Endothelial cell (in vitro differentiated cells): ENCODE measurements around the gene FCRL2. TPM values are rescaled to one million over a fixed set of nuclear protein-coding genes. Genes with fewer than 3 reads are reported as not detected.

Experiments
- DNase-seq: peaks from one replicate; pipeline ENCODE4 v3.0.0; 2021; ENCODE audit warnings: low spot score
- H3K27ac Mint-ChIP-seq: one replicate; pipeline ENCODE4 v1.8.0; 2021; ENCODE audit warnings: mixed read lengths, inconsistent platforms; ENCODE audit not compliant: unreplicated experiment
- H3K27me3 Mint-ChIP-seq: one replicate; pipeline ENCODE4 v1.8.0; 2021; ENCODE audit warnings: mild to moderate bottlenecking, moderate library complexity, mixed read lengths, inconsistent platforms; ENCODE audit not compliant: unreplicated experiment
- H3K36me3 Mint-ChIP-seq: one replicate; pipeline ENCODE4 v1.8.0; 2021; ENCODE audit warnings: mild to moderate bottlenecking, low read depth, mixed read lengths, inconsistent platforms; ENCODE audit not compliant: unreplicated experiment
- H3K4me1 Mint-ChIP-seq: one replicate; pipeline ENCODE4 v1.8.0; 2021; ENCODE audit warnings: mild to moderate bottlenecking, mixed read lengths, inconsistent platforms; ENCODE audit not compliant: unreplicated experiment
- H3K4me3 Mint-ChIP-seq: one replicate; pipeline ENCODE4 v1.8.0; 2021; ENCODE audit warnings: mild to moderate bottlenecking, mixed read lengths, inconsistent platforms; ENCODE audit not compliant: unreplicated experiment
- H3K9me3 Mint-ChIP-seq: one replicate; pipeline ENCODE4 v1.8.0; 2021; ENCODE audit warnings: mixed read lengths, inconsistent platforms; ENCODE audit not compliant: unreplicated experiment
- CTCF ChIP-seq: fragments of 200-600 bp; sonication (generic); IDR thresholded peaks from one replicate; pipeline ENCODE4 v1.5.0; 2021; ENCODE audit warnings: antibody characterized with exemption; ENCODE audit not compliant: unreplicated experiment
- total RNA-seq: library from RNA; stranded (reverse); fragmentation: NEBNext Ultra II Directional; extraction: Animal tissue kit (Norgen Biotek cat#: 25700); gene quantifications from one replicate; pipeline ENCODE4 v1.2.1, GENCODE V29; 2021; ENCODE audit not compliant: unreplicated experiment

Gene FCRL2
- total RNA-seq, 1 donor from 2014 or later: not detected

GRCh38 chr1:157784801-157785200 lies 7.9 kb upstream of the FCRL2 start:
- Mint-ChIP-seq H3K4me1 (no peaks in the 10 kb centered on the region), H3K36me3 (no peaks in the 10 kb centered on the region), H3K9me3 (no peaks in the 10 kb centered on the region), H3K4me3 (no peak overlapping the region), H3K27me3 (no peaks in the 10 kb centered on the region), H3K27ac (no peak overlapping the region)
- no peak for DNase-seq
- no peak for TF ChIP-seq CTCF

DNA sequence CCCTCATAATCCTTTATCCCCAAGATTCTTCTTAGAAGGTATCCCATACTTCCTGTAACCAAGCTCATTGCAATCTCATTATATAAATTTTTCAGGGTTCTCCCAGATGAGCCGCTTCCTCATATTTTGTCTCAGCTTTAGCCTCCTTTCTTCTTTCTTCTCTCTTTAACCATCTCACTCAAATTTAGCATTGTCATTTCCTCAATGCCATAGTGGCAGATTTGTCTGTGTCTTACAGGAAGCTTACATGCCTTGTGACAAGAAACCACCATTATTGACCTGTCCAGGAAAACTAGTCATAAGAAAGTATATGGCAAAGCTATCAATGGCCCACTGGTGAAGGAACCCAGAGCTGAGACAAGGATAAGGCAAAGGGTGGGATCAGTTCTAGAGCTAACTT lies 6.0 kb upstream of the FCRL2 start:
- no peak overlapping the region for H3K4me3 Mint-ChIP-seq
- no peaks in the 10 kb centered on the region for H3K36me3 Mint-ChIP-seq
- H3K27me3 Mint-ChIP-seq: no peaks in the 10 kb centered on the region

DNA sequence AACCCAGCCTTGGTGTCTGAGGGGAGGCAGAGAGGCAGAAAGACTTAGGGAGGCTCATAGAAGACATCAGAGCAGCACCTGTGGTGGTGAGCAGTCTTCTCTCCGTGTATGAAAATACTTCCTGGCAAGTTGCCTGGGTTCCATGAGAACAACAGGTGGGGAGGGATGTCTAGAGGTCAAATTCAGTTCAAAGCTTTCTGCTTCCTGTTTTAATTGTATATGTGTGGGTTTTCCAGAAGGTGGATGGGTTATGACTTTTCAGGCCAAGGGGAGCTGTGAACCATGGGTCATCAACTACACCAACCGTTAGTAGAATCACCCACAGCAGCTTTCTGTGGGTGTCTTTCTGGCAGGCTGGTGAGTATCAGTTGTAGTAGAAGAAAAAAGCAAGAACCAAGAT lies 4.1 kb upstream of the FCRL2 start:
- no peak for TF ChIP-seq CTCF
- Mint-ChIP-seq H3K9me3 (no peaks in the 10 kb centered on the region), H3K27me3 (no peaks in the 10 kb centered on the region), H3K27ac (no peak overlapping the region), H3K4me1 (no peaks in the 10 kb centered on the region), H3K36me3 (no peaks in the 10 kb centered on the region), H3K4me3 (no peak overlapping the region)
- no peak for DNase-seq

More for the DNA sequence above, 6.0 kb upstream of the FCRL2 start:
- H3K4me1 Mint-ChIP-seq: no peaks in the 10 kb centered on the region
- no peak for DNase-seq
- H3K27ac Mint-ChIP-seq: no peak overlapping the region
- TF ChIP-seq CTCF: no peak
- no peaks in the 10 kb centered on the region for H3K9me3 Mint-ChIP-seq

DNA sequence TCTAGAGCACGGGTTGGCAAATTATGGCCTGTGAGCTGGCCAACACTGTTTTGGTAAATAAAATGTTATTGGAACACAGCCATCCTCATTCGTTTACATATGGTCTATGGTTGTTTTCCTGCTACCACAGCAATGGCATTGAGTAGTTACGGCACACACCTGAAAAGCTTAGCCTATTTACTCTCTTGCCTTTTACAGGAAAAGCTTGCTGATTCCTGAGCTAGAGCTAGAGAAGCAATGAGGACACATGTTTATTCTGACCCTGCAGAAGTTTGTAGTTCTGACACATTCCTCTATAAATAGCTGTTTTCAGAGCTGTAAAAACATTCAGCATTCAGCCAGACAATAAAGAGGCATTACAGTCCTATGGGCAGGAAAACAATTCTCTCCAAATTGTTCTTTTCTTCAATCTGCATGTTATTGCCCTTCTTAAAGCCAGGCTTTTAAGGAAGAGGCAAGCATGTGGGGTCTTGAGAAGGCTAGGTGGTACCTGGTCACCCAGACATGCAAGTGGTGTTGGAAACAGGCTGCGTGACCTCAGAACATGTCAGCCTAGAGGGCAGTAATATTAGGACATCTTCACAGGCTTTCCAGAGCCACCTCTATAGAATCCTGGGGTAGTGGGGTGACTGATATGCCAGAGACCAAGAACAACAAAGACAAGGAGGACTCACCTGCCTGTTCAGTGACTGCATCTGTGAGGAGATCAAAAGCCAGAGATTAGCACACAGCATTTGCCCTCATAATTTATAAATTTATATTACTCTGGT lies 1.6 kb downstream of the FCRL2 start:
- H3K4me1 Mint-ChIP-seq: peaks cover 3% of the 10 kb centered on the region
- H3K36me3 Mint-ChIP-seq: no peaks in the 10 kb centered on the region
- no peak for TF ChIP-seq CTCF
- H3K4me3 Mint-ChIP-seq: no peak overlapping the region
- DNase-seq: no peak
- H3K27ac Mint-ChIP-seq: no peak overlapping the region
- no peaks in the 10 kb centered on the region for H3K27me3 Mint-ChIP-seq
- H3K9me3 Mint-ChIP-seq: no peaks in the 10 kb centered on the region

DNA sequence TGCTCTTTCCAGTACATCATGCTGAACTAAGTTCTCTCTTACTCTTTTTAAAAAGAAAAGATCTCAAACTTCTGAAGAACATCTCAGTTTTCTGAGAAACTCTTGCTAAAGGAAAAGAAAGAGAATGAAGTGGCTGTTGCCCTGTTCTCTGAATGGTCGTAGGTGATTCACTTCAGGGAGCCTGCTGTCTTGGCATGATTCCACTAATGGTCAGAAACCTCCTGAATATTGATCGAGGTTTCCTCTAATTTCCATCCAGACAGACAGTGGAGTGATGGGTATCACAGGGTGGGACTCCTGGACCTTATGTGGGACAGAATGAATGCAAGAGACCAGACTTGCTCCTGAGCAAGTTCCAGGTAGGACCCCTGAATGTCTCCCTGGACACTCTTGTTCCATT lies 2.5 kb downstream of the FCRL2 start:
- Mint-ChIP-seq H3K9me3 (no peaks in the 10 kb centered on the region), H3K36me3 (no peaks in the 10 kb centered on the region), H3K4me3 (no peak overlapping the region), H3K4me1 (peaks cover 3% of the 10 kb centered on the region), H3K27ac (no peak overlapping the region), H3K27me3 (no peaks in the 10 kb centered on the region)
- no peak for TF ChIP-seq CTCF
- no peak for DNase-seq
